HG02973 (cell line): ENCODE data around the gene MARCO.
"Not testable (repeated sequence)": the region's sequence is repeated elsewhere in the genome, so short reads cannot be mapped to it uniquely, and the experiment has no call there.

Experiments used
- ATAC-seq: cut with Tn5 transposase; IDR thresholded peaks from one replicate; pipeline ENCODE4 v1.9.1; 2021; ENCODE audit warnings: moderate library complexity; ENCODE audit not compliant: unreplicated experiment

MARCO gene

GRCh38 chr2:118925981-118926380, 16.0 kb upstream of the MARCO start:
- ATAC-seq, result no peak

- ATAC-seq, result no peak
Observed at GRCh38 chr2:118929059-118929458, 12.9 kb upstream of the MARCO start.

GRCh38 chr2:118932949-118933348, 9.0 kb upstream of the MARCO start:
- no peak for ATAC-seq

GRCh38 chr2:118936306-118936705, 5.7 kb upstream of the MARCO start:
- ATAC-seq, result no peak

GRCh38 chr2:118936936-118937335, 5.1 kb upstream of the MARCO start:
- no peak for ATAC-seq

- ATAC-seq, result no peak
Observed at GRCh38 chr2:118937817-118938216, 4.2 kb upstream of the MARCO start.

GRCh38 chr2:118939994-118940393, 2.0 kb upstream of the MARCO start:
- no peak for ATAC-seq

GRCh38 chr2:118940486-118941120, 1.4 kb upstream of the MARCO start:
- no peak for ATAC-seq

- ATAC-seq, result no peak
Observed at GRCh38 chr2:118943286-118943685, 1.3 kb downstream of the MARCO start.

GRCh38 chr2:118945881-118946280, 3.9 kb downstream of the MARCO start:
- ATAC-seq, result no peak

- not testable (repeated sequence) for ATAC-seq
Observed at GRCh38 chr2:118948266-118948665, 6.3 kb downstream of the MARCO start.

- no peak for ATAC-seq
Observed at GRCh38 chr2:118954297-118955060, 12.5 kb downstream of the MARCO start.

GRCh38 chr2:118965737-118966136, 23.7 kb downstream of the MARCO start:
- no peak for ATAC-seq

- no peak for ATAC-seq
Observed at GRCh38 chr2:118967124-118967880, 25.3 kb downstream of the MARCO start.

- ATAC-seq, result no peak
Observed at GRCh38 chr2:118968042-118968441, 26.0 kb downstream of the MARCO start.

GRCh38 chr2:118968961-118969733, 27.2 kb downstream of the MARCO start:
- no peak for ATAC-seq

GRCh38 chr2:118969734-118970395, 27.9 kb downstream of the MARCO start:
- no peak for ATAC-seq

- ATAC-seq, result no peak
Observed at GRCh38 chr2:118970396-118971135, 28.6 kb downstream of the MARCO start.

- no peak for ATAC-seq
Observed at GRCh38 chr2:118971245-118972122, 29.5 kb downstream of the MARCO start.
